H9 (cell line): Measurements from ENCODE around the gene YPEL1. TPM values are rescaled to one million over a fixed set of nuclear protein-coding genes. Genes with fewer than 3 reads are reported as not detected.

Experiments used
- DNase-seq: peaks from one replicate; pipeline ENCODE4 v3.0.0-alpha.2; 2017
- H2AFZ ChIP-seq: one replicate; pipeline ENCODE4 v1.6.1; 2013; ENCODE audit warnings: mild to moderate bottlenecking, low read length, control low read depth, moderate library complexity
- H2AK5ac ChIP-seq: 2 replicates; pipeline ENCODE4 v1.6.1; 2013; ENCODE audit warnings: low read length, control low read depth, mixed read lengths; ENCODE audit not compliant: insufficient read length
- H2BK120ac ChIP-seq: one replicate; pipeline ENCODE4 v1.6.1; 2013; ENCODE audit warnings: low read depth, mild to moderate bottlenecking, low read length, control low read depth, inconsistent platforms; ENCODE audit not compliant: poor library complexity, severe bottlenecking
- H2BK12ac ChIP-seq: 2 replicates; pipeline ENCODE4 v1.6.1; 2013; ENCODE audit warnings: low read length, control low read depth, mixed read lengths, low read depth; ENCODE audit not compliant: insufficient read length
- H2BK15ac ChIP-seq: 2 replicates; pipeline ENCODE4 v1.6.1; 2013; ENCODE audit warnings: low read depth, low read length, control low read depth
- H2BK20ac ChIP-seq: one replicate; pipeline ENCODE4 v1.6.1; 2013; ENCODE audit warnings: low read depth, mild to moderate bottlenecking, low read length, control low read depth, inconsistent platforms; ENCODE audit not compliant: poor library complexity, severe bottlenecking
- H2BK5ac ChIP-seq: 2 replicates; pipeline ENCODE4 v1.6.1; 2013; ENCODE audit warnings: low read length, control low read depth, mixed read lengths; ENCODE audit not compliant: insufficient read length
- H3K14ac ChIP-seq: 2 replicates; pipeline ENCODE4 v1.6.1; 2013; ENCODE audit warnings: low read length, control low read depth; ENCODE audit not compliant: insufficient read depth
- H3K18ac ChIP-seq: 2 replicates; pipeline ENCODE4 v1.6.1; 2013; ENCODE audit warnings: low read depth, mild to moderate bottlenecking, mixed read lengths, low read length, control low read depth; ENCODE audit not compliant: insufficient read length
- H3K23ac ChIP-seq: 2 replicates; pipeline ENCODE4 v1.6.1; 2013; ENCODE audit warnings: low read length, control low read depth, mixed read lengths, low read depth; ENCODE audit not compliant: insufficient read length
- H3K23me2 ChIP-seq: 2 replicates; pipeline ENCODE4 v1.6.1; 2013; ENCODE audit warnings: low read depth, mild to moderate bottlenecking, mixed read lengths, low read length, control low read depth; ENCODE audit not compliant: insufficient read length, poor library complexity, severe bottlenecking
- H3K27ac ChIP-seq: 2 replicates; pipeline ENCODE4 v1.5.1; 2013; ENCODE audit warnings: low read length, control low read depth, mixed read lengths, low read depth; ENCODE audit not compliant: insufficient read length
- H3K27me3 ChIP-seq: 2 replicates; pipeline ENCODE4 v1.6.1; 2013; ENCODE audit warnings: low read length, control low read depth, inconsistent platforms; ENCODE audit not compliant: insufficient read depth
- H3K4ac ChIP-seq: 2 replicates; pipeline ENCODE4 v1.6.1; 2013; ENCODE audit warnings: low read depth, mild to moderate bottlenecking, control low read depth, inconsistent platforms, low read length, moderate library complexity
- H3K4me1 ChIP-seq: 2 replicates; pipeline ENCODE4 v1.6.1; 2013; ENCODE audit warnings: low read length, control low read depth, inconsistent platforms; ENCODE audit not compliant: insufficient read depth
- H3K4me2 ChIP-seq: 2 replicates; pipeline ENCODE4 v1.6.1; 2013; ENCODE audit warnings: low read length, control low read depth, mixed read lengths; ENCODE audit not compliant: insufficient read length, insufficient read depth
- H3K56ac ChIP-seq: 2 replicates; pipeline ENCODE4 v1.6.1; 2013; ENCODE audit warnings: low read depth, mild to moderate bottlenecking, mixed read lengths, low read length, control low read depth; ENCODE audit not compliant: insufficient read length
- H3K79me1 ChIP-seq: 2 replicates; pipeline ENCODE4 v1.6.1; 2013; ENCODE audit warnings: low read depth, mild to moderate bottlenecking, moderate library complexity, low read length, control low read depth, inconsistent platforms; ENCODE audit not compliant: insufficient read depth, poor library complexity, severe bottlenecking
- H3K79me2 ChIP-seq: 2 replicates; pipeline ENCODE4 v1.6.1; 2013; ENCODE audit warnings: low read length, control low read depth, inconsistent platforms; ENCODE audit not compliant: insufficient read depth
- H3K9ac ChIP-seq: 2 replicates; pipeline ENCODE4 v1.6.1; 2013; ENCODE audit warnings: low read length, control low read depth, mixed read lengths; ENCODE audit not compliant: insufficient read length; ENCODE audit errors: extremely low read depth
- H3K9me3 ChIP-seq: one replicate; pipeline ENCODE4 v1.6.1; 2013; ENCODE audit warnings: low read depth, low read length, inconsistent platforms; ENCODE audit not compliant: control insufficient read depth
- H3T11ph ChIP-seq: one replicate; pipeline ENCODE4 v1.6.1; 2013; ENCODE audit warnings: mild to moderate bottlenecking, low read length, control low read depth, inconsistent platforms
- H4K20me1 ChIP-seq: one replicate; pipeline ENCODE4 v1.6.1; 2013; ENCODE audit not compliant: control insufficient read depth, insufficient read length, insufficient read depth
- H4K5ac ChIP-seq: 2 replicates; pipeline ENCODE4 v1.6.1; 2013; ENCODE audit warnings: low read depth, mild to moderate bottlenecking, mixed read lengths, low read length, control low read depth; ENCODE audit not compliant: insufficient read length
- H4K8ac ChIP-seq: replicated peaks from 2 replicates; pipeline ENCODE4 v1.6.1; 2013; ENCODE audit warnings: low read length, control low read depth, mixed read lengths, low read depth; ENCODE audit not compliant: insufficient read length
- H4K91ac ChIP-seq: 2 replicates; pipeline ENCODE4 v1.6.1; 2013; ENCODE audit warnings: low read depth, mild to moderate bottlenecking, moderate library complexity, mixed read lengths, low read length, control low read depth; ENCODE audit not compliant: insufficient read length
- H3K27ac Mint-ChIP-seq, 3 experiments: 2 replicates in 2 of 3; 3 replicates in 1 of 3; pipeline ENCODE4 v1.8.0; 2020 to 2021; ENCODE audit warnings: mixed read lengths in 3 of 3, mild to moderate bottlenecking in 1 of 3, moderate library complexity in 1 of 3
- H3K27me3 Mint-ChIP-seq: 2 replicates; pipeline ENCODE4 v1.8.0; 2021; ENCODE audit warnings: low read depth, mild to moderate bottlenecking, moderate library complexity, mixed read lengths
- H3K36me3 Mint-ChIP-seq, 3 experiments: 2 replicates in 2 of 3; 3 replicates in 1 of 3; pipeline ENCODE4 v1.8.0; 2020 to 2021; ENCODE audit warnings: low read depth in 3 of 3, mixed read lengths in 3 of 3; ENCODE audit not compliant: insufficient read depth in 1 of 3
- H3K4me1 Mint-ChIP-seq, 2 experiments: 2 replicates each; pipeline ENCODE4 v1.8.0; 2020; ENCODE audit warnings: mixed read lengths in 2 of 2
- H3K4me3 Mint-ChIP-seq, 2 experiments: 2 replicates in 1 of 2; 3 replicates in 1 of 2; pipeline ENCODE4 v1.8.0; 2020 to 2021; ENCODE audit warnings: mild to moderate bottlenecking in 2 of 2, mixed read lengths in 2 of 2, moderate library complexity in 1 of 2
- H3K9me3 Mint-ChIP-seq, 2 experiments: 2 replicates in 1 of 2; 3 replicates in 1 of 2; pipeline ENCODE4 v1.8.0; 2020; ENCODE audit warnings: mild to moderate bottlenecking in 2 of 2, mixed read lengths in 2 of 2, moderate library complexity in 1 of 2
- WGBS: extraction: QIAGEN DNeasy Blood & Tissue Kit; methylation state at CpG from one replicate; pipeline ENCODE4 v1.1.7; 2013; ENCODE audit warnings: missing lambda C conversion rate, low lambda C conversion rate, mixed read lengths; ENCODE audit not compliant: insufficient read length; ENCODE audit errors: extremely low coverage; 5-methylcytosine and 5-hydroxymethylcytosine counted together
- total RNA-seq: library from RNA; stranded (reverse); gene quantifications from 2 replicates; pipeline ENCODE4 v1.2.1, GENCODE V29; 2021
- TF ChIP-seq, protein P1 (sequence below): fragments of 200-600 bp; sonication (generic); conservative IDR thresholded peaks from 3 replicates; pipeline ENCODE4 v1.8.0; 2021; ENCODE audit warnings: antibody characterized with exemption, mild to moderate bottlenecking

YPEL1 gene
- total RNA-seq, 1 experiment from 2014 or later: 5.4 TPM

DNA sequence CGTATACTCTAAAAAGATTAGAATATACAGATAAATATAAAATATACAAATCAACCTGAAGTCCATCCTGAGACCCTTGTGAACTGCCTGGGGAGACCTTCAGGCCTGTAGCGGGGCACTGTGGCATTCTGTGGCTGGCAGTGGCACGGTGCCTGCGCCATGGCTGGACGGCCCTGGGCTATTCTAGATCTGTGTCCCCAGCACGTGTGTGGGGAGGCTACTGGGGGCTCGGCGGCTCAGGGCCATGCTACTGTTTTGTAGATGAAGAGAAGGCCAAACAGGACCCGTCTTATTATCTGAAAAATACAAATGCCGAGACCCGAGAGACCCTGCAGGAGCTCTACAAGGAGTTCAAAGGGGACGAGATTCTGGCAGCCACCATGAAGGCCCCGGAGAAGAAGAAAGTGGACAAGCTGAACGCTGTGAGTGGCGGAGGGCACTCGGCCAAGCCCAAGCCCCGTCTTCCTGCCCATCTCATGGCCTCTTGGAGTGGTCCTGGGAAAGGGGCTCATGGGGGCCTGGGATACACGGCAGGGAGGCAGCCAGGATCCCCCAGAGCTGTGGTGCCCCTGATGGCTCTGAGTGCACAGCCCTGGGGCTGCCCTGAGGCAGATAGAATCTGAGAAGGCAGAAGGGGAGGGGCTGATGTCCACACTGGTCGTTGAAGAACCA is 51.0 kb downstream of the YPEL1 start:
- H3K9me3 ChIP-seq: no peaks in the 10 kb centered on the region
- no peak overlapping the region for H2BK5ac ChIP-seq
- H2BK20ac ChIP-seq: no peak overlapping the region
- H4K8ac ChIP-seq: no peak overlapping the region
- no peak overlapping the region for H3K23ac ChIP-seq
- H4K91ac ChIP-seq: no peak overlapping the region
- no peak overlapping the region for H2AFZ ChIP-seq
- no peak for DNase-seq
- TF ChIP-seq, protein P1, sequence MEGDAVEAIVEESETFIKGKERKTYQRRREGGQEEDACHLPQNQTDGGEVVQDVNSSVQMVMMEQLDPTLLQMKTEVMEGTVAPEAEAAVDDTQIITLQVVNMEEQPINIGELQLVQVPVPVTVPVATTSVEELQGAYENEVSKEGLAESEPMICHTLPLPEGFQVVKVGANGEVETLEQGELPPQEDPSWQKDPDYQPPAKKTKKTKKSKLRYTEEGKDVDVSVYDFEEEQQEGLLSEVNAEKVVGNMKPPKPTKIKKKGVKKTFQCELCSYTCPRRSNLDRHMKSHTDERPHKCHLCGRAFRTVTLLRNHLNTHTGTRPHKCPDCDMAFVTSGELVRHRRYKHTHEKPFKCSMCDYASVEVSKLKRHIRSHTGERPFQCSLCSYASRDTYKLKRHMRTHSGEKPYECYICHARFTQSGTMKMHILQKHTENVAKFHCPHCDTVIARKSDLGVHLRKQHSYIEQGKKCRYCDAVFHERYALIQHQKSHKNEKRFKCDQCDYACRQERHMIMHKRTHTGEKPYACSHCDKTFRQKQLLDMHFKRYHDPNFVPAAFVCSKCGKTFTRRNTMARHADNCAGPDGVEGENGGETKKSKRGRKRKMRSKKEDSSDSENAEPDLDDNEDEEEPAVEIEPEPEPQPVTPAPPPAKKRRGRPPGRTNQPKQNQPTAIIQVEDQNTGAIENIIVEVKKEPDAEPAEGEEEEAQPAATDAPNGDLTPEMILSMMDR: no peak
- no peaks in the 10 kb centered on the region for H3K27me3 ChIP-seq
- Mint-ChIP-seq H3K9me3 (no peaks in the 10 kb centered on the region), H3K4me3 (no peak overlapping the region), H3K27ac (no peak overlapping the region), H3K36me3 (peaks cover 11 to 31% (median 23%) of the 10 kb centered on the region in 3 experiments), H3K4me1 (no peaks in the 10 kb centered on the region), H3K27me3 (no peaks in the 10 kb centered on the region)
- H2BK120ac ChIP-seq: no peak overlapping the region
- H4K5ac ChIP-seq: no peak overlapping the region
- no peaks in the 10 kb centered on the region for H3K4me1 ChIP-seq
- no peak overlapping the region for H3T11ph ChIP-seq
- no peak overlapping the region for H3K4me2 ChIP-seq
- no peaks in the 10 kb centered on the region for H3K23me2 ChIP-seq
- no peak overlapping the region for H3K14ac ChIP-seq
- no peak overlapping the region for H3K27ac ChIP-seq
- no peak overlapping the region for H3K56ac ChIP-seq
- no peaks in the 10 kb centered on the region for H4K20me1 ChIP-seq
- no peak overlapping the region for H3K4ac ChIP-seq
- no peak overlapping the region for H2BK15ac ChIP-seq
- no peaks in the 10 kb centered on the region for H3K79me2 ChIP-seq
- H2AK5ac ChIP-seq: no peak overlapping the region
- no peak overlapping the region for H2BK12ac ChIP-seq
- H3K18ac ChIP-seq: no peak overlapping the region
- H3K9ac ChIP-seq: no peak overlapping the region
- WGBS: no CpG with 5 or more reads among the region's 19 CpGs
- no peaks in the 10 kb centered on the region for H3K79me1 ChIP-seq
